Neutrophil (primary cell): ENCODE data around the gene NDUFB10.

Experiments used
- H3K27ac ChIP-seq: fragments of 200-600 bp; sonication (generic); 2 replicates; pipeline ENCODE4 v1.5.1; 2016; ENCODE audit warnings: mild to moderate bottlenecking, moderate library complexity
- H3K27me3 ChIP-seq: fragments of 200-600 bp; sonication (generic); 2 replicates; pipeline ENCODE4 v1.6.0; 2016; ENCODE audit warnings: mild to moderate bottlenecking
- H3K36me3 ChIP-seq: fragments of 200-600 bp; sonication (generic); 2 replicates; pipeline ENCODE4 v1.5.1; 2017
- H3K4me1 ChIP-seq, 2 experiments: fragments of 200-600 bp in 1 of 2; sonication (generic) in 1 of 2; 1 replicate in 1 of 2; 2 replicates in 1 of 2; pipeline versions ENCODE4 v1.5.1 to v1.6.1; 2013 to 2016; ENCODE audit warnings: low read depth in 1 of 2, low read length in 1 of 2, mild to moderate bottlenecking in 1 of 2, moderate library complexity in 1 of 2; ENCODE audit not compliant: control insufficient read depth in 1 of 2, insufficient read depth in 1 of 2
- H3K4me3 ChIP-seq, 2 experiments: fragments of 200-600 bp in 1 of 2; sonication (generic) in 1 of 2; 1 replicate in 1 of 2; 2 replicates in 1 of 2; pipeline ENCODE4 v1.5.1; 2013 to 2016; ENCODE audit warnings: low read depth in 1 of 2, low read length in 1 of 2, mild to moderate bottlenecking in 1 of 2, moderate library complexity in 1 of 2
- H3K9me3 ChIP-seq: fragments of 200-600 bp; sonication (generic); 2 replicates; pipeline ENCODE4 v1.5.1; 2016
- TF ChIP-seq, protein P1 (sequence below): fragments of 200-600 bp; sonication (generic); IDR thresholded peaks from 2 replicates; pipeline ENCODE4 v1.5.1; 2016; ENCODE audit warnings: antibody characterized with exemption

Gene NDUFB10

DNA sequence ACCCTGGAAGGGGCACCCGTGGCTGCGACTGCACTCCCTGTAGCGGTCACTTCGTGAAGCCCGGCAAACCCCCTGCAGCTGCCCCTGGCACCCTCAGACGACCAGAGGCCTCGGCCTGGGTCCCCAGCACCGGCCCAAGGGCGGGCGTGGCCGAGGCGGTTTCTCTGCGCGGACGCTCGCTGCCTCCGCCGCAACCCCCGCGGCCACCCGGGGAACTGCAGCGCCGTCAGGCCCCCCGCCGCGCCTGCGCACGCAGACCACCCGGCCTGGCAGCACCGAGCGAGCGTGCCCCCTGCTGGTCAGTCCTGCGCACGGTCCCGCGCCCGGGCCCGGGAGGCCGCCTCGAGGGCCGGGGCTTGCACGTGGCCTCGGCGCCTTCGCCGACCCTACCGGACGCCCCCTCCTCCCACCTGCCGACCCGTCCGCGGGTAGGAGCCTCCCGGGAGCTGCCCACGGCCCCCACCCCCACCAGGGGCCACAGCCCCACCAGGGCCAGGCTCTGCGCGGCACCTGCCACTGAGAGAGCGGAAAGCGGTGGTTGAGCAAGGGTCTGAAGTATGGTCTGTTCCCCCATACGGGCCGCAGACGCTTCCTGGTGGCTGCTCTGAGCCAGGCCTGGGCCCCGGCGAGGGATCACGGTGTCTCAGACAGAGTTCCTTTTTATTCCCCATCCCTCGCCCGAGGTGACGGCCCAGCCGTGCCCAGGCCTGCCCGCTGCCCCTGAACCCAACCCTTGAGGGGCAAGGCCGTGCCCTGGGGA lies 29.6 kb upstream of the NDUFB10 start:
- TF ChIP-seq, protein P1, sequence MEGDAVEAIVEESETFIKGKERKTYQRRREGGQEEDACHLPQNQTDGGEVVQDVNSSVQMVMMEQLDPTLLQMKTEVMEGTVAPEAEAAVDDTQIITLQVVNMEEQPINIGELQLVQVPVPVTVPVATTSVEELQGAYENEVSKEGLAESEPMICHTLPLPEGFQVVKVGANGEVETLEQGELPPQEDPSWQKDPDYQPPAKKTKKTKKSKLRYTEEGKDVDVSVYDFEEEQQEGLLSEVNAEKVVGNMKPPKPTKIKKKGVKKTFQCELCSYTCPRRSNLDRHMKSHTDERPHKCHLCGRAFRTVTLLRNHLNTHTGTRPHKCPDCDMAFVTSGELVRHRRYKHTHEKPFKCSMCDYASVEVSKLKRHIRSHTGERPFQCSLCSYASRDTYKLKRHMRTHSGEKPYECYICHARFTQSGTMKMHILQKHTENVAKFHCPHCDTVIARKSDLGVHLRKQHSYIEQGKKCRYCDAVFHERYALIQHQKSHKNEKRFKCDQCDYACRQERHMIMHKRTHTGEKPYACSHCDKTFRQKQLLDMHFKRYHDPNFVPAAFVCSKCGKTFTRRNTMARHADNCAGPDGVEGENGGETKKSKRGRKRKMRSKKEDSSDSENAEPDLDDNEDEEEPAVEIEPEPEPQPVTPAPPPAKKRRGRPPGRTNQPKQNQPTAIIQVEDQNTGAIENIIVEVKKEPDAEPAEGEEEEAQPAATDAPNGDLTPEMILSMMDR = peak; percentile 100
- H3K27me3 ChIP-seq = peaks cover 3% of the 10 kb centered on the region
- H3K36me3 ChIP-seq = peaks cover 3% of the 10 kb centered on the region
- peaks cover 52 to 58% of the 10 kb centered on the region in 2 experiments for H3K4me1 ChIP-seq
- H3K4me3 ChIP-seq = peak overlapping the region; percentile 65 to 89
- no peaks in the 10 kb centered on the region for H3K9me3 ChIP-seq
- H3K27ac ChIP-seq = peak overlapping the region; percentile 93

DNA sequence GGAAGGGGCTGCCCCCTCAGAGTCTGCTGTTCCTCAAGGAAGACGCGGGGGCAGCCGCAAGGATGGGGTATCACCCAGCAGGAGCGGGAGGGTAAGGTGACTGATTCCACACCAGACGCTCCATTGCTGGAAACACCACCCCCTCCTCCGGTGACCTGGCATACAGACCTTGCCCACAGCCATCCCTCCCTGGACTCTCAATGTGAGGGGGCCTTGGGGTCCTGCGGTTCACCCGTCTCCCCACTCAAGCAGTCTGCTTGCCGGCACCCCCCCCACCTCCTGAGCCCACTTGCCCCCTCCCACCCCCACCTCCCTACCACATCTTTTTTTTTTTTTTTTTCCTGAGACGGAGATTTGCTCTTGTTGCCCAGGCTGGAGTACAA lies 29.0 kb upstream of the NDUFB10 start:
- H3K4me3 ChIP-seq = peak overlapping the region; percentile 65 to 89

DNA sequence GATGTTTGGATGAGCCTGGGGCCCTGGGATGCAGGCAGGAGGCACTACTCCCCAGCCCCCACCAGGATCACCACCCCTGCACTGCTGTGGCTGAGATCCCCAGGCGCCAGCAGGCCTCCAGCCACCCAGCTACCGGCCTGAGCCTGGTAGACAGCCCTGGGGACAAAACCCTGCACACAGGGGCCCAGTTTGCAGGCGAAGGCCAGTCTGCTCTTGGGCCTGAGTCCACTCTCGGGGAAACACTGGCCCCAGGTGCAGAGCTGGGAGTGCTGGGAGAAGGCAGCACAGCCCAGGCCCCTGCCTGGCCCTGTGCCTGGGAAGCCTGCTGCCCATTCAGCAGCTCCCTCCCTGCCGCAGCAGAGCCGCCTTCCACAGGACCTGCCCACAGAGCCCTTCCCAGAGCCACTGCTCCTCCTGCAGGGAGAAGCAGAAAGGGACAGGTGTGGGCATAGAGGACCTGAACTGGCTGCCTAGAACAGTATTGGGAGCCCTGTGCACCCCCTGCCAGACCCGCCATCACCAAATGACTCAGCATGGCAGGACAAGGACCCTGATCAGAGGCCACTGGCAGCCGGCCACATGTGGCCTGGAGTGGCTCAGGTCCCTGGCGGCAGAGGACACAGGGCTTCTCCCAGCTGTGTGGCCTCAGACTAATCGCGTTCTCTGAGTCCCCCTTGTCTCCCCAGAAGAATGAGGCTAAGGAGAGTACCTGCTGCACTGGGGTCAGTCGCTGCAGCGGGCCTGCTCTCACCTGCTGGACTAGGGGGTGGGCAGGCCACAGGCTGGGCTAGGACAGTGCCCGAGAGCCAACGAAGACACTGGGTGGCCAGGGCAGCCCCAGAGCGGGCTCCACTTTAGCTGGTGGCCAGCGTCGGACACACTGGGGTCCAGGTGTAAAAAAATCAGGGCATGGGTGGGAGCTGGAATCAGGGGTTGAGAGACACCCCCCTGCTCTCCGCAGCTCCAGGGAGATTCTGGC lies 27.0 kb upstream of the NDUFB10 start:
- Histone ChIP-seq H3K9me3 (no peaks in the 10 kb centered on the region), H3K27ac (peak overlapping the region; percentile 93), H3K4me1 (peaks cover 77 to 83% of the 10 kb centered on the region in 2 experiments), H3K36me3 (peaks cover 28% of the 10 kb centered on the region), H3K27me3 (no peaks in the 10 kb centered on the region), H3K4me3 (no peak overlapping the region)
- TF ChIP-seq, protein P1 = no peak

More for the DNA sequence above, 29.0 kb upstream of the NDUFB10 start:
- peaks cover 9% of the 10 kb centered on the region for H3K36me3 ChIP-seq
- H3K27ac ChIP-seq = peak overlapping the region; percentile 93
- H3K9me3 ChIP-seq = no peaks in the 10 kb centered on the region
- TF ChIP-seq, protein P1 = no peak
- peaks cover 58 to 63% of the 10 kb centered on the region in 2 experiments for H3K4me1 ChIP-seq
- no peaks in the 10 kb centered on the region for H3K27me3 ChIP-seq

DNA sequence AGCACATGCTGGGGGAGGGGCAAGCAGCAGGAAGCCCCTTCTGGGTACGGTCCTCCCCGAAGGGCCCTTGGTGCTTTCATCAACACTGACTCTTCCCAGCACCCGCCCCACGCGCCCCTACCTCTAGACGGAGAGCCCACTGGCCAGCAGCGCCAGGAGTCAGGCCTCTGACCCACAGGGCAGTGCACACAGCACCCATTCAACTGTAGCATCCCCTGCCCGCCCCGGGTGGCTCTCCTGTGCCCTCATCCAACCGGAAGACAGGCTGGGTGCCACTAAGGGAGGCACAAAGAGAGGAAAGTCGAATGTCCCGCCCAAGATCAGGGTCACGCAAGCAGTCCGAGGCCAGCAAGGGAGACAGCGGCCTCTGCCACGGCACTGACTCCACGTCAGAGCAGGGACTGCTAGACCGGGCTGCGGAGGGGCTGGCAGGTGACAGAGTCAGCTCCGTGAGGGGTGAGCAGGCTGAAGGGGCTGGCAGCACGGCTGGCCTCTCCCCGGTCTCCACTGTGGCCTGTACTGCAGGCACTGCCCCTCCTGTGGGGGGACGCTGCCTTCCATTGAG lies 26.2 kb upstream of the NDUFB10 start:
- TF ChIP-seq, protein P1 = no peak
- H3K4me1 ChIP-seq = peaks cover 85 to 92% of the 10 kb centered on the region in 2 experiments
- no peak overlapping the region for H3K4me3 ChIP-seq
- H3K36me3 ChIP-seq = peaks cover 36% of the 10 kb centered on the region
- H3K27ac ChIP-seq = peak overlapping the region; percentile 93
- no peaks in the 10 kb centered on the region for H3K9me3 ChIP-seq
- no peaks in the 10 kb centered on the region for H3K27me3 ChIP-seq

- Histone ChIP-seq H3K4me1 (peaks cover 96 to 98% of the 10 kb centered on the region in 2 experiments), H3K27me3 (no peaks in the 10 kb centered on the region), H3K4me3 (peak overlapping the region; percentile 75 to 96), H3K36me3 (peaks cover 72% of the 10 kb centered on the region), H3K9me3 (no peaks in the 10 kb centered on the region), H3K27ac (peak overlapping the region; percentile 99)
- TF ChIP-seq, protein P1 = no peak
Observed at GRCh38 chr16:1936945-1937479, 22.3 kb upstream of the NDUFB10 start.
